Esophagus muscularis mucosa (tissue), 4 donors: Measurements from ENCODE around the gene EMC10. TPM values are rescaled to one million over a fixed set of nuclear protein-coding genes. Genes with fewer than 3 reads are reported as not detected.

ENCODE experiments used
- DNase-seq: peaks from one replicate; pipeline ENCODE4 v3.0.0-alpha.2; 2017; ENCODE audit errors: extremely low spot score
- H3K27ac ChIP-seq, 4 donors: fragments of 200-600 bp; sonication (generic); replicated peaks in 1 of 4; 1 replicate in 3 of 4; 2 replicates in 1 of 4; pipeline ENCODE4 v1.5.1; 2016 to 2019; ENCODE audit warnings: mild to moderate bottlenecking in 1 of 4
- H3K27me3 ChIP-seq, 4 donors: fragments of 200-600 bp; sonication (generic); one replicate each; pipeline versions ENCODE4 v1.5.1 to v1.6.0; 2016 to 2019
- H3K36me3 ChIP-seq, 4 donors: fragments of 200-600 bp; sonication (generic); one replicate each; pipeline ENCODE4 v1.5.1; 2016 to 2019
- H3K4me1 ChIP-seq, 4 donors: fragments of 200-600 bp; sonication (generic); one replicate each; pipeline ENCODE4 v1.5.1; 2016 to 2019
- H3K4me3 ChIP-seq, 4 donors: fragments of 200-600 bp; sonication (generic); 1 replicate in 2 of 4; 2 replicates in 2 of 4; pipeline ENCODE4 v1.5.1; 2016 to 2019; ENCODE audit warnings: mild to moderate bottlenecking in 4 of 4, moderate library complexity in 1 of 4
- H3K9me3 ChIP-seq, 4 donors: fragments of 200-600 bp; sonication (generic); 1 replicate in 3 of 4; 2 replicates in 1 of 4; pipeline ENCODE4 v1.5.1; 2016 to 2019
- EP300 ChIP-seq: sonication (generic); formaldehyde crosslinking; IDR thresholded peaks from one replicate; pipeline ENCODE4 v1.6.1; 2017; ENCODE audit warnings: antibody characterized with exemption
- POLR2A ChIP-seq: fragments of 450-650 bp; IDR thresholded peaks from one replicate; pipeline ENCODE4 v1.6.1; 2017; ENCODE audit warnings: antibody characterized with exemption, moderate library complexity, mild to moderate bottlenecking, low read depth
- POLR2AphosphoS5 ChIP-seq, 2 donors: sonication (generic); formaldehyde crosslinking; IDR thresholded peaks; one replicate each; pipeline ENCODE4 v1.6.1; 2017; ENCODE audit warnings: antibody characterized with exemption in 2 of 2
- WGBS: methylation state at CpG from one replicate; pipeline ENCODE4 v1.1.5; 2018; 5-methylcytosine and 5-hydroxymethylcytosine counted together
- intact Hi-C: fragments of 100-400 bp; cut with DNase I; formaldehyde crosslinking; loops from one replicate; pipeline ENCODE4 v1.15.1; 2023
- total RNA-seq, 4 donors: library from RNA; depleted of rRNA; stranded (reverse); fragments of >200 nt; gene quantifications; one replicate each; pipeline versions ENCODE4 v1.1.0 to v1.2.1, GENCODE V29; 2016
- TF ChIP-seq, protein P1 (sequence below), 3 experiments: fragments of 200-600 bp in 2 of 3; fragments of 450-650 bp in 1 of 3; sonication (generic) in 2 of 3; IDR thresholded peaks; one replicate each; pipeline ENCODE4 v1.5.1; 2017 to 2019; ENCODE audit warnings: antibody characterized with exemption in 3 of 3, mild to moderate bottlenecking in 2 of 3, moderate library complexity in 1 of 3

The EMC10 gene
- total RNA-seq, 4 donors from 2014 or later = 41.1 to 79.1 (median 59.7) TPM

- Histone ChIP-seq H3K27me3 (no peaks in the 10 kb centered on the region), H3K9me3 (no peaks in the 10 kb centered on the region), H3K4me1 (peaks cover 0 to 19% (median 17%) of the 10 kb centered on the region in 4 donors), H3K4me3 (no peak overlapping the region), H3K27ac (no peak overlapping the region), H3K36me3 (peaks cover 0 to 3% (median 0%) of the 10 kb centered on the region in 4 donors)
- TF ChIP-seq POLR2A (no peak), POLR2AphosphoS5 (IDR thresholded peaks at IDR 0.05) (no peak), EP300 (no peak)
- TF ChIP-seq, protein P1, sequence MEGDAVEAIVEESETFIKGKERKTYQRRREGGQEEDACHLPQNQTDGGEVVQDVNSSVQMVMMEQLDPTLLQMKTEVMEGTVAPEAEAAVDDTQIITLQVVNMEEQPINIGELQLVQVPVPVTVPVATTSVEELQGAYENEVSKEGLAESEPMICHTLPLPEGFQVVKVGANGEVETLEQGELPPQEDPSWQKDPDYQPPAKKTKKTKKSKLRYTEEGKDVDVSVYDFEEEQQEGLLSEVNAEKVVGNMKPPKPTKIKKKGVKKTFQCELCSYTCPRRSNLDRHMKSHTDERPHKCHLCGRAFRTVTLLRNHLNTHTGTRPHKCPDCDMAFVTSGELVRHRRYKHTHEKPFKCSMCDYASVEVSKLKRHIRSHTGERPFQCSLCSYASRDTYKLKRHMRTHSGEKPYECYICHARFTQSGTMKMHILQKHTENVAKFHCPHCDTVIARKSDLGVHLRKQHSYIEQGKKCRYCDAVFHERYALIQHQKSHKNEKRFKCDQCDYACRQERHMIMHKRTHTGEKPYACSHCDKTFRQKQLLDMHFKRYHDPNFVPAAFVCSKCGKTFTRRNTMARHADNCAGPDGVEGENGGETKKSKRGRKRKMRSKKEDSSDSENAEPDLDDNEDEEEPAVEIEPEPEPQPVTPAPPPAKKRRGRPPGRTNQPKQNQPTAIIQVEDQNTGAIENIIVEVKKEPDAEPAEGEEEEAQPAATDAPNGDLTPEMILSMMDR (IDR thresholded peaks at IDR 0.05) = no peak
- 81% methylated on average over 11 of the region's 11 CpGs for WGBS
- intact Hi-C loops = no loop called here
- DNase-seq = no peak
These were observed 22.1 kb downstream of the EMC10 start for GRCh38 chr19:50498219-50499056.

GRCh38 chr19:50500060-50500752, 23.9 kb downstream of the EMC10 start:
- intact Hi-C loops = no loop called here
- Histone ChIP-seq H3K27ac (no peak overlapping the region), H3K4me1 (peaks cover 0 to 19% (median 17%) of the 10 kb centered on the region in 4 donors), H3K36me3 (peaks cover 0 to 3% (median under 1%) of the 10 kb centered on the region in 4 donors), H3K9me3 (no peaks in the 10 kb centered on the region), H3K27me3 (no peaks in the 10 kb centered on the region), H3K4me3 (no peak overlapping the region)
- TF ChIP-seq EP300 (no peak), POLR2A (peak; percentile 55)
- TF ChIP-seq, protein P1 (IDR thresholded peaks at IDR 0.05) = no peak
- no peak for DNase-seq
- 55% methylated on average over 18 of the region's 27 CpGs for WGBS

DNA sequence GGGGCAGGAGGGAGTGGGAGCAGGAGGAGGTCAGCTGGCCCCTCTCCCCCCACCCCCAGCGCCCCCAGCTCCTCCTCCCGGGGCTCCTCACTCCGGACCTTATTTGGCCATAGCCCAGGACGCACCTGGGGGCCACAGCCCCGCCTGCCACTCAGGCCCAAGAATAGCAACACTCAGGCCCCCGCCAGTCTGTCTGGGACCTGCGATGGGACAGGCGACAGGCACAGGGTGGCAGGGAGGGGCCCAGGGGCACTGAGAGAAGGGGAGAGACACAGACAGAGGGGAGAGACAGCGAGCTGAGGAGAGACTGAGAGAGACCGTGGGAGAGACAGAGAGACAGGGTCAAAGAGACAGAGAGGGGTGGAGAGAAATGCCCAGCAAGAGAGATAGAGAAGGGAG, 24.4 kb downstream of the EMC10 start:
- H3K4me1 ChIP-seq = peaks cover 0 to 19% (median 17%) of the 10 kb centered on the region in 4 donors
- TF ChIP-seq EP300 (no peak), POLR2AphosphoS5 (IDR thresholded peaks at IDR 0.05) (no peak), POLR2A (no peak)
- TF ChIP-seq, protein P1 (IDR thresholded peaks at IDR 0.05) = no peak
- no peaks in the 10 kb centered on the region for H3K9me3 ChIP-seq
- DNase-seq = no peak
- H3K27me3 ChIP-seq = no peaks in the 10 kb centered on the region
- no peak overlapping the region for H3K27ac ChIP-seq
- peaks cover 0 to 7% (median 4%) of the 10 kb centered on the region in 4 donors for H3K36me3 ChIP-seq
- intact Hi-C loops = no loop called here
- H3K4me3 ChIP-seq = no peak overlapping the region
- 88% methylated on average over 3 of the region's 10 CpGs for WGBS

GRCh38 chr19:50501186-50501567, 24.9 kb downstream of the EMC10 start:
- WGBS = 74% methylated on average over 11 of the region's 12 CpGs

More at GRCh38 chr19:50501186-50501567, 24.9 kb downstream of the EMC10 start:
- H3K27ac ChIP-seq = no peak overlapping the region
- intact Hi-C loops = no loop called here
- TF ChIP-seq, protein P1 (IDR thresholded peaks at IDR 0.05) = no peak
- TF ChIP-seq EP300 (no peak), POLR2A (no peak), POLR2AphosphoS5 (IDR thresholded peaks at IDR 0.05) (no peak)
- H3K36me3 ChIP-seq = peaks cover 0 to 11% (median 9%) of the 10 kb centered on the region in 4 donors
- no peaks in the 10 kb centered on the region for H3K27me3 ChIP-seq
- H3K4me1 ChIP-seq = peaks cover 0 to 19% (median 17%) of the 10 kb centered on the region in 4 donors
- H3K4me3 ChIP-seq = no peak overlapping the region
- H3K9me3 ChIP-seq = no peaks in the 10 kb centered on the region
- DNase-seq = no peak
